ENCODE results near the gene SMG5. TPM values are rescaled to one million over a fixed set of nuclear protein-coding genes. Genes with fewer than 3 reads are reported as not detected.

The SMG5 gene
- total and polyA plus RNA-seq, 2 donors (not counting 1 experiment from before 2014, with no cell fraction given), result 53.5 to 77.0 TPM

DNA sequence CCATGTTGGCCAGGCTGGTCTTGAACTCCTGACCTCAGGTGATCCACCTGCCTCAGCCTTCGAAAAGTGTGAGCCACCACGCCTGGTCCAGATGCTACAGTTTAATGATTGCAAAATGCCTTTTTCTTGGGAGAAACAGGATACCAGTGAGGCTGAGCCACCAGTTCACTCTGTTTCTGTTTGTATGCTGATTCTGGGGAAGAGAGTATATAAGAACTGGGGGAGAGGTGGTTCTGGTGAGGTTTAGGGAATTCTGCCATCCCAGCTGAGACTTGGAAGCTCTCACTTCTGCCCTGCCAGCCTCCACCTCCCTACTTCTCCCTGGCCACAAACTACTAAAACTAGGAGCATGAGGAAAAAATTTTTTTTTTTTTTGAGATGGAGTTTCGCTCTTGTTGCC is 77.9 kb downstream of the SMG5 start:
- peaks cover 4% of the 10 kb centered on the region for H3K4me1 Mint-ChIP-seq
- no peak overlapping the region for H3K27ac Mint-ChIP-seq
- Histone ChIP-seq H3K4me3 (ENCODE audit: control extremely low read depth in 1 of 5, extremely low read depth in 1 of 5, insufficient read depth in 1 of 5, low read depth in 2 of 5, low read length in 4 of 5) (no peak overlapping the region), H3K27ac (ENCODE audit: low read length in 2 of 2) (no peak overlapping the region), H3K36me3 (replicated peaks in 1 of 2; ENCODE audit: control extremely low read depth in 1 of 2, control insufficient read depth in 1 of 2, extremely low read depth in 1 of 2, insufficient read depth in 2 of 2, low read length in 1 of 2) (peaks cover 0 to 44% of the 10 kb centered on the region in 2 experiments), H2AFZ (ENCODE audit: insufficient read depth, low read depth, low read length, poor library complexity, severe bottlenecking) (no peak overlapping the region), H3K4me2 (replicated peaks; ENCODE audit: low read depth, low read length, poor library complexity, severe bottlenecking) (no peak overlapping the region), H3K9ac (ENCODE audit: low read length) (no peak overlapping the region), H3K4me1 (ENCODE audit: control insufficient read depth in 2 of 2, insufficient read depth in 2 of 2, low read length in 2 of 2) (peaks cover 0 to 5% of the 10 kb centered on the region in 2 donors), H3K27me3 (replicated peaks in 1 of 4; ENCODE audit: control extremely low read depth in 1 of 4, control insufficient read depth in 3 of 4, insufficient read depth in 4 of 4, low read length in 3 of 4) (no peaks in the 10 kb centered on the region), H3K79me2 (ENCODE audit: control insufficient read depth, insufficient read depth, low read length) (peaks cover 64% of the 10 kb centered on the region), H3K9me3 (ENCODE audit: control extremely low read depth in 1 of 3, control insufficient read depth in 2 of 3, insufficient read depth in 1 of 3, low read length in 2 of 3) (no peaks in the 10 kb centered on the region), H4K20me1 (ENCODE audit: control insufficient read depth, insufficient read depth, low read length, poor library complexity, severe bottlenecking) (peaks cover 13% of the 10 kb centered on the region)
- WGBS (ENCODE audit: insufficient coverage), result 100% methylated on average over 2 of the region's 3 CpGs
- no peak for DNase-seq
- POLR2A ChIA-PET, result interaction anchor here (0.7 kb wide), 1 partner anchor 20 kb away, joined by 3 read pairs; no protein-coding TSS in a partner anchor
- intact Hi-C loops (cut with micrococcal nuclease), result no loop called here
- CTCF ChIA-PET, result interaction anchor here (1.3 kb wide), 1 partner anchor 59 kb away, joined by 3 read pairs; no protein-coding TSS in a partner anchor
- TF ChIP-seq, protein P1, sequence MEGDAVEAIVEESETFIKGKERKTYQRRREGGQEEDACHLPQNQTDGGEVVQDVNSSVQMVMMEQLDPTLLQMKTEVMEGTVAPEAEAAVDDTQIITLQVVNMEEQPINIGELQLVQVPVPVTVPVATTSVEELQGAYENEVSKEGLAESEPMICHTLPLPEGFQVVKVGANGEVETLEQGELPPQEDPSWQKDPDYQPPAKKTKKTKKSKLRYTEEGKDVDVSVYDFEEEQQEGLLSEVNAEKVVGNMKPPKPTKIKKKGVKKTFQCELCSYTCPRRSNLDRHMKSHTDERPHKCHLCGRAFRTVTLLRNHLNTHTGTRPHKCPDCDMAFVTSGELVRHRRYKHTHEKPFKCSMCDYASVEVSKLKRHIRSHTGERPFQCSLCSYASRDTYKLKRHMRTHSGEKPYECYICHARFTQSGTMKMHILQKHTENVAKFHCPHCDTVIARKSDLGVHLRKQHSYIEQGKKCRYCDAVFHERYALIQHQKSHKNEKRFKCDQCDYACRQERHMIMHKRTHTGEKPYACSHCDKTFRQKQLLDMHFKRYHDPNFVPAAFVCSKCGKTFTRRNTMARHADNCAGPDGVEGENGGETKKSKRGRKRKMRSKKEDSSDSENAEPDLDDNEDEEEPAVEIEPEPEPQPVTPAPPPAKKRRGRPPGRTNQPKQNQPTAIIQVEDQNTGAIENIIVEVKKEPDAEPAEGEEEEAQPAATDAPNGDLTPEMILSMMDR (IDR thresholded peaks at IDR 0.05), result no peak
- TF ChIP-seq EZH2 (IDR thresholded peaks at IDR 0.05; ENCODE audit: borderline replicate concordance, insufficient read depth, low read depth, low read length, poor library complexity, severe bottlenecking), result no peak
- H3K4me3 Mint-ChIP-seq, result no peak overlapping the region
- no peaks in the 10 kb centered on the region for H3K27me3 Mint-ChIP-seq
- no peaks in the 10 kb centered on the region for H3K9me3 Mint-ChIP-seq (ENCODE audit: insufficient read depth)
- no peak for ATAC-seq (ENCODE audit: low read depth)

DNA sequence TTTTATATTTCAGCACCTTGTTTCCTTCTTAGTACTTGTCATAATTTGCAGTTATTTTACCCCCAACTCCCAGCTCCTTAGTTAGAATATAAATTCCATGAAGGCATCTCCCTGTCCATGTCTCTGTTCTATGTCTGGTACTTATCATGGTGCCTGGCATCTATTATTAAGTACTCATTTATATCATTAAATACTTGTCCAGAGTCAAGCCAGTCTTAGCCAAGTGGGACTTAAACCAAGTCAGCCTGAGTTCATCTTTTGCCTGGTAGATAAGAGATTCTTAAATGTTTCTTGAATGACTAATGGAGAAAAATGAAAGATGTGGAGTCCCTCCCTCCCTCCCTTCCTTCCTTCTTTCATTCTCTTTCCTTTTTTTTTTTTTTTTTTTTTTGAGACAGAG is 79.3 kb downstream of the SMG5 start:
- Histone ChIP-seq H3K27me3 (replicated peaks in 1 of 4; ENCODE audit: control extremely low read depth in 1 of 4, control insufficient read depth in 3 of 4, insufficient read depth in 4 of 4, low read length in 3 of 4) (no peaks in the 10 kb centered on the region), H3K36me3 (replicated peaks in 1 of 2; ENCODE audit: control extremely low read depth in 1 of 2, control insufficient read depth in 1 of 2, extremely low read depth in 1 of 2, insufficient read depth in 2 of 2, low read length in 1 of 2) (peaks cover 0 to 42% of the 10 kb centered on the region in 2 experiments), H3K4me2 (replicated peaks; ENCODE audit: low read depth, low read length, poor library complexity, severe bottlenecking) (no peak overlapping the region), H3K9ac (ENCODE audit: low read length) (no peak overlapping the region), H3K79me2 (ENCODE audit: control insufficient read depth, insufficient read depth, low read length) (peaks cover 71% of the 10 kb centered on the region), H3K4me3 (ENCODE audit: control extremely low read depth in 1 of 5, extremely low read depth in 1 of 5, insufficient read depth in 1 of 5, low read depth in 2 of 5, low read length in 4 of 5) (no peak overlapping the region), H2AFZ (ENCODE audit: insufficient read depth, low read depth, low read length, poor library complexity, severe bottlenecking) (no peak overlapping the region), H4K20me1 (ENCODE audit: control insufficient read depth, insufficient read depth, low read length, poor library complexity, severe bottlenecking) (peaks cover 21% of the 10 kb centered on the region), H3K4me1 (ENCODE audit: control insufficient read depth in 2 of 2, insufficient read depth in 2 of 2, low read length in 2 of 2) (peaks cover 0 to 5% of the 10 kb centered on the region in 2 donors), H3K9me3 (ENCODE audit: control extremely low read depth in 1 of 3, control insufficient read depth in 2 of 3, insufficient read depth in 1 of 3, low read length in 2 of 3) (no peaks in the 10 kb centered on the region), H3K27ac (ENCODE audit: low read length in 2 of 2) (no peak overlapping the region)
- H3K9me3 Mint-ChIP-seq (ENCODE audit: insufficient read depth), result no peaks in the 10 kb centered on the region
- DNase-seq (no peak), ATAC-seq (ENCODE audit: low read depth) (no peak)
- ChIA-PET CTCF (no interaction called here), POLR2A (no interaction called here)
- no peak overlapping the region for H3K27ac Mint-ChIP-seq
- peaks cover 13% of the 10 kb centered on the region for H3K4me1 Mint-ChIP-seq
- intact Hi-C loops (cut with micrococcal nuclease), result no loop called here
- H3K4me3 Mint-ChIP-seq, result no peak overlapping the region
- TF ChIP-seq EZH2 (IDR thresholded peaks at IDR 0.05; ENCODE audit: borderline replicate concordance, insufficient read depth, low read depth, low read length, poor library complexity, severe bottlenecking), result no peak
- TF ChIP-seq, protein P1 (IDR thresholded peaks at IDR 0.05), result no peak
- no peaks in the 10 kb centered on the region for H3K27me3 Mint-ChIP-seq

Data from B cell (primary cell).